Embryonic facial prominence (tissue), 1 donor: ENCODE data around the gene RMDN2.
"Not testable (repeated sequence)": the region's sequence is repeated elsewhere in the genome, so short reads cannot be mapped to it uniquely, and the experiment has no call there.

ENCODE experiments used
- DNase-seq: peaks from one replicate; pipeline ENCODE4 v3.0.0-alpha.2; 2016; ENCODE audit errors: extremely low spot score

Gene RMDN2

GRCh38 chr2:37897511-37897910 is 27.6 kb upstream of the RMDN2 start:
- DNase-seq, result no peak

GRCh38 chr2:37898448-37898847 is 26.6 kb upstream of the RMDN2 start:
- no peak for DNase-seq

- no peak for DNase-seq
Measured at GRCh38 chr2:37902991-37903390, 22.1 kb upstream of the RMDN2 start.

DNA sequence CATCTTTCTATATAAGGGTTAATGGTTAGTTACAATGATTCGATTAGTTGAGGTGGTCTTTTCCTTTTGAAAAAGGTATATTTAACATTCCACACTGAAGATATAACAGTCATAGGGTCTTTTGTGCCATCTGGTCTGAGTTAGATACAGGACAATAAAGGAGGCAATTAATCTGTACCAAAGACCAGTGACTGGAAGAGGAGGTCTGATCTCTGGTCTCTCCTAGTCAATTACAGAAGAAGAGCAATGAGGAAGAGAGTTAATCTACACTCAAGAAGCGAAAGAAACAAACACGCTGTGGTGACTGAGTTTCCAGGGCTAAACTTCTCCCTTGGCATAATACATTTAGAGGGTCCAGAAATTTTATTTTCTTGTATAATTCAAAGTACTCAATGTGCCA is 20.7 kb upstream of the RMDN2 start:
- no peak for DNase-seq

GRCh38 chr2:37904993-37905392 is 20.1 kb upstream of the RMDN2 start:
- no peak for DNase-seq

DNA sequence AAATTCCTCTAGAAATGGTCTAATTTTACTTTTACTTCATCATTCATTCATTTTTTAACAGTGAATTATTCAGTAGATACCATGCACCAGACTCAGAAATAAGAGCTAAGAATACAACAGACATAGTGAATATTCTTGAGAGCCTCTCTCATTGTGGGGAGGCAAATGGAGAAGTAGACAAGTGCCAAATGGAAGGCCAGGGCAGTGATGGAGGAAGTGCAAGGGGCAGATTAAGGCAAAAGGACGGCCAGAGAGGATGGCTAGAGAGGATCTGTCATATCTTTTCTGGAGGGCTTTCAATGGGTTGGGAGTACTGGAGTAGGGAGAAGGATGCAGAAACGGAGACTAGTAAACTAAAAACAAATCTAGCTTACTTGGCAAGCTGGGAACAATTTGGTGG is 19.0 kb upstream of the RMDN2 start:
- DNase-seq, result no peak

- no peak for DNase-seq
Measured at GRCh38 chr2:37907501-37908225, 17.4 kb upstream of the RMDN2 start.

DNA sequence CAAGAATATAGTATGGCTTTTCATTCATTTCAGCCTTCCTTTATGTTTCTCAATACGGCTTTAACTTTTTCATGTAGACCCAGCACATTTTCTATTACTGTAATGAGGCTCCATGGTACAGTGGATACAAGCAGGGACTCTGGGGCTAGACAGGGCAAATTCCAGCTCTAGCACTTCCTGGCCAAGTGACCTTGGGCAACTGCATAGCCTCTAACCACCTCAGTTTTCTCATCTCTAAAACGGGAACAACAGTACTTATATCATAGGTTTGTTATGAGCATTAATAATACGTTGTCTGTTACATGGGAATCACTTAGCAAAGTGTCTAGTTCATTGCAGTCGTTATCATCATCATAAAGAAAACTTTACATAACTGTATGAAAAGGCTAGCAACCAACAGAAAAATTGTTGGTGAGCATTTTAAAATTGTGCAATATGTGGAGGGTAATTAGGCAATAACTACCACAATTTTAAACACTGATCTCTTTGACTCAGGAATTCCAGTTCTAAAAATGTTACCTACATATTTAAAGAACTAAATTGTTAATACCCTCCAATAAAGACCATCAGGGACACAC is 13.7 kb upstream of the RMDN2 start:
- DNase-seq, result no peak

DNA sequence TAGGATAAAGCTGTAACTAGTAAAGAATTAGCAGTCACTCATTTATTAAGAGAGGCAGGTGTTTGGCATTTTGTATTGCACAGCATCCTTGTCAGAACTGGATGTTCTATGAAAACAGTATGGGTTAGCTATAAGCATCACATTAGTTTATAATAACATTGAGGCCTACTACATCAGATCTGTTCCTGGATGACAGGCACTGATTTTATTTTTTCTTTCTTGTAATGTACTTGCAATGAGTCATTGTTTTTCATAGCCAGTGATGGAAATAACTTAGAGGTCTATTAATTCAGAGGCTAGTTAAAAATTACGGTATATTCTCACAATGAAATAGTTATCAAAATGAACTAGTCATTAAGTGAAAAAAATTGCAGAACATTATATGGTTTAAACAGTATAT is 13.0 kb upstream of the RMDN2 start:
- DNase-seq, result no peak

- no peak for DNase-seq
Measured at GRCh38 chr2:37912616-37913015, 12.5 kb upstream of the RMDN2 start.

DNA sequence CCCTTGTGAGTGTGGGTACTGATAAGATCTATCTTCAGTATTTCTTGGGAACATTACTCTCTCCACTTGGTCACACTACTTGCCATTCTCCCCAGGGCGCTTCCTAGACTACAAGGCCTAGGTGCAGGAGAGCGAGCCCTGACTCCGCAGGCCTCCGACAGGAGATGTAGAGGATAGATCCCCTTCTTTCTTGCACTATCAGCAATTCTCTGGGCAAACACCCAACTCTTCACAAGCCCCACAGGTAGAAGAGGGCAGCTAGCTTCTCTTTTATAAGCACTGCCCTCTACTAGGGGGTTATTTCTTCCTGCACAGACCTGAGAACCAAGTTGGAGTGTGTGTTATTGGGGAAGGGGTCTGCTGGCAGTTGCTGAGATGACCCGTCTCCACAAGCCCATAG is 10.7 kb upstream of the RMDN2 start:
- DNase-seq, result no peak

DNA sequence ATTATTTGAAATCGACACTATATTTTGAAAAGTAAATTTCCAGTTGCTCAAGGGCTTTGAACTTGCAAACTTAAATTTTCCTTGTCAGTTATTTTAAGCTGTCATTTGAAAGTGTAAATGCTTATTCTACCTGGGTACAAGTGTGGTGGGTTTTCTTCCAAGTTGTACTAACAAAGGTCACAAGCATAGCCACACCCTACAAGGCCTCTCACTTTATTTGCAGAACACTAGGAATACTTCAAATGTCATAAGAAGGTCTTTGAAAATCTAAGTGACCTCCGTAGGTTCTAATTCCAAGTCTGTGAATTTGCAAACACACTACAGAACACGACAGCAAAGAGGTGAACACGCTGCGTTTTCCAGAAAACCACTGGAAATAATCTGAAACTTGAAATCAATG is 9.3 kb upstream of the RMDN2 start:
- DNase-seq, result no peak

GRCh38 chr2:37916512-37917082 is 8.5 kb upstream of the RMDN2 start:
- DNase-seq, result no peak

DNA sequence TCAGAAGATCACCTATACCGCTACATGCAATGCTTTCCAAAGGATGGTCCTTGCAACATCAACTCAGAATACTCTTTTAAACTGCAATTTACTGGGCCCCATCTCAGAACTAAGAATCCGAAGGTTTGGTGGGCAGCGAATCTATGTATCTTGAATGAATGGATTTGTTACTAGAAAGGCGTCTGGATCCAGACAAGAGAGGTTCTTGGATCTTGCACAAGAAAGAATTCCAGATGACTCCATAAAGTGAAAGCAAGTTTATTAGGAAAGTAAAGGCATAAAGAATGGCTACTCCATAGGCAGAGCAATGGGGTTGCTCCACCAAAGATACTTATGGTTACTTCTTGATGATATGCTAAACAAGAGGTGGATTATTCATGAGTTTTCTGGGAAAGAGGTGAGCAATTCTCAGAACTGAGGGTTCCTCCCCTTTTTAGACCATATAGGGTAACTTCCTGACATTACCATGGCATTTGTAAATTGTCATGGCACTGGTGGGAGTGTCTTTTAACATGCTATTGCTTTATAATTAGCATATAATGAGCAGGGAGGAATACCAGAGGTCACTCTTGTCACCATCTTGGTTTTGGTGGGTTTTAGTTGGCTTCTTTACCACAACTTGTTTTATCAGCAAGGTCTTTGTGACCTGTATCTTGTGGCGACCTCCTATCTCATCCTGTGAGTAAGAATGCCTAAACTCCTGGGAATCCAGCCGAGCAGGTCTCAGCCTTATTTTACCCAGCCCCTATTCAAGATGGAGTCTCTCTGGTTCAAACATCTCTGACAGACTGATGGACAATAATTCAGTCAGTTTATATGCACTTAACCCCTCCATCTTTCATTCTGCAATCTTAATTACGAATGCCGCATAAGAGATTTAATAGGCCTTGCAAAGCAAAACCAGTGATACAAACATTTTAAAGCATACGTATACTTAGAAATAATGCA is 7.5 kb upstream of the RMDN2 start:
- DNase-seq, result no peak

GRCh38 chr2:37918742-37919186 is 6.3 kb upstream of the RMDN2 start:
- no peak for DNase-seq

- no peak for DNase-seq
Measured at GRCh38 chr2:37919631-37920032, 5.5 kb upstream of the RMDN2 start.

DNA sequence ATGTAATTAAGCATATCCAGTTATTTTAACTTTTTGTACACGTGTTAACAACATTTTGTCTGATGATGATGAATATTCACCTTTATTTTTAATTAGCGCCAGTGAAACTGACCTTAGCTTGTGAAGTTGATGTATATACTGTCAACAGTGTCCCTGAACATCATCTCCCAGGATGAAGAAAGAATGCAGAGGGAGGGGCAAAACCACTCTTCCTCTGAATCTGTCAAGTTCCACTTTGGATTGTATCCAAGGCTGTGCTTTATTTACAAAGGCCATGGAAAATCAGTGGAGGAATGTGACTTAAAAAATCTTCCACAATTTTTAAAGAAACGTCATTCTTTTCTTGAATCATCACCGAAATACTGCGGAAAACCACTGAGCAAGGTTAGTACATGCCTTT is 4.5 kb upstream of the RMDN2 start:
- DNase-seq, result no peak

DNA sequence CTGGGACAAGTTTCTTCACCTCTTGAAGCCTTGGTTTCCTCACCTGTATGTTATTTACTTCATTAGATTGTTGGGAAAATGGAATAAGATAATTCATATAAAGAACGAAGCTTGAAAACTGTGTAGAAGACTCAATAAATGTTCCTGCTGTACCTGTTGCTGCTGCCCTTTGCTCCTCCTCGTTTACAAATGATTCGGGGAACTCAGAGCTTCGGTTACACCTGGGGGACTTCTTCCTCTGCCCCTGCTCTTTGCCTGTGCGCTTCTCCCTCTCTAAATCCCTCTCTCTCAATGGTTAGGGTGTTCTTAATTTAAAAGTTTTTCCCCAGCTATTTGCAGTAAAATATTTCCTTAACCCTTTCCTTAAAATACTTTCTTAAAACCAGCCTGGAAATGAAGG is 3.3 kb upstream of the RMDN2 start:
- no peak for DNase-seq

DNA sequence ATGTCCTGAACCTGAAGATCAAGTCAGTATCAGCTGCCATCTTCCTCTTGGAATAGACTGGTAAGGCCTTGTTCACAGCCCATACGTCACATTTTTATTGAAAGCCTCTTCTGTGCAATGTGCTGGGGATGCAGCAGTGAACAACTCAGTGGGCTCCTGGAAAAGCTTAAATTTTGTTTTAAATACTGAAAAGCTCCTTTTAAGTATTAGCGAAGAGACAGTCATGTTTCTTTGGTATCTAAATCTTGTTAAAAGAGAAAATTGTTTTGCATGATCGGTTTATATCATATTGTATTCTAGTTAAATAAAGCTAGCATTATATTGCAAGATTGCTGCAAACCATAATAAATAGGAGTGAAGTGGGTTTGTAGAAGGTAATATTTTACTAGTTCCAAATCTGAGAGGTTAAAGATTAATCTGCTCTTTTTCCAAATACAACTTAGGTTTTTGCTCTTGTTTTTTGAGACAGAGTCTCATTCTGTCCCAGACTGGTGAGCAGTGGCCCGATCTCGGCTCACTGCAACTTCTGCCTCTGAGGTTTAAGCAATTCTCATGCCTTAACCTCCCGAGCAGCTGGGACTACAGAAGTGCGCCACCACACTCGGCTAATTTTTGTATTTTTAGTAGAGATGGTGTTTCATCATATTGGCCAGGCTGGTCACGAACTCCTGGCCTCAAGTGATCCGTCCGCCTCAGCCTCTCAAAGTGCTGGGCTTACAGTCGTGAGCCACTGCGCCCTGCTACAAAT is 1.6 kb upstream of the RMDN2 start:
- no peak for DNase-seq

DNA sequence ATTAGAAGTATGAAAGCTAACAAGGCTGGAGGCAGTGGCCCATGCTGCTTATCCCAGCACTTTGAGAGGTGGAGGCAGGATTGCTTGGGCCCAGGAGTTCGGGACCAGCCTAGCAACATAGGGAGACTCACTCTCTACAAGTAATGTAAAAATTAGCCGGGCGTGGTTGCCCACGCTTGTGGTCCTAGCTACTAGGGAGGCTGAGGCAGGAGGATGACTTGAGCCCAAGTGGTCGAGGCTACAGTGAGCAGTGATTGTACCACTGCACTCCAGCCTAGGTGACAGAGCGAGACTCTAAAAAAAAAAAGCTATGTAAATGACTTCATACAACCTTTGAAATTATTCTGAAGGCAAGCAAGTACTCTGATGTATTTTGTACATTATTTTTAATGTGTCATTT is 1.5 kb downstream of the RMDN2 start:
- DNase-seq, result no peak

- DNase-seq, result no peak
Measured at GRCh38 chr2:37928377-37928776, 3.3 kb downstream of the RMDN2 start.

- not testable (repeated sequence) for DNase-seq
Measured at GRCh38 chr2:37930392-37930791, 5.3 kb downstream of the RMDN2 start.
